ENCODE measurements around the gene LDLRAD1. TPM values are rescaled to one million over a fixed set of nuclear protein-coding genes. Genes with fewer than 3 reads are reported as not detected.

LDLRAD1 gene
- total RNA-seq, 2 experiments from 2014 or later: not detected

DNA sequence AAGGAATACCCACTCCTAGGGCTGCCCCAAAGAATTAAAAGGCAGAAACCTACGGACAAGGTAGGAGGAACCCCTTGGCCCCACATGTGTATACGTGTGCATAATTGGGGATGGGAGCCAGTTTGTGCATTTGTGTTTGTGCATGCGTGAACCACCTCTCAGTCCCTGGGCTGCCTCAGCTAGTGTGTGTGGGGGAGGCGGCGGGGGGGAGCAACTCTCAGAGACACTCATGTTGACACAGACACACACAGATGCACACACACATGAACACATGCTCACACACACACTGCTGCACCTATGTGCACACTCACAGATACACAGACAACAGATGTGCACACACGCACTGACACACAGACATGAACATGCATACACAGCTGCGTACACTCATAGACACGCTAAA, 5.1 kb downstream of the LDLRAD1 start:
- Mint-ChIP-seq H3K9me3 (no peaks in the 10 kb centered on the region), H3K36me3 (ENCODE audit: low read depth) (no peaks in the 10 kb centered on the region), H3K27me3 (peaks cover 2% of the 10 kb centered on the region), H3K27ac (no peak overlapping the region), H3K4me3 (no peak overlapping the region), H3K4me1 (ENCODE audit: low read depth) (no peaks in the 10 kb centered on the region)
- ATAC-seq: no peak
- ChIA-PET POLR2A (no interaction called here), CTCF (interaction anchor here (1.4 kb wide), 1 partner anchor 152 kb away, joined by 4 read pairs; no protein-coding TSS in a partner anchor)
- DNase-seq: no peak
- intact Hi-C loops (cut with micrococcal nuclease): no loop called here
- no peak for TF ChIP-seq CTCF (IDR thresholded peaks at IDR 0.05)

DNA sequence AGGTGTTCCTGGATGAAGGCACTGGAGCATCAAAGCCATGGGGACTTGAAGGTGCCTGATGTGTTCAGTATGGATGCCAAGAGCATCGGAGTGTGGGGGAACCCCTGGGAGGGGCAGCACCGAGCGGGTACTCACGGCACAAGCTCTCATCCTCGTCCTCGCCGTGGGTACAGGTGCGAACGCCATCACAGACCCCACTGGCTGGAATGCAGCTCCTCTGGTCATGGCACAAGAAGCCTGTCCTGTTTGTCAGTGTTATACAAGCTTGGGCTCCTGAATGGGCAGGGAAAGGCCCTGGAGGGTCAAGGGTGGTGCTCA, 6.0 kb downstream of the LDLRAD1 start:
- Mint-ChIP-seq H3K4me1 (ENCODE audit: low read depth) (no peaks in the 10 kb centered on the region), H3K27ac (no peak overlapping the region), H3K9me3 (no peaks in the 10 kb centered on the region), H3K4me3 (no peak overlapping the region), H3K36me3 (ENCODE audit: low read depth) (no peaks in the 10 kb centered on the region), H3K27me3 (peaks cover 2% of the 10 kb centered on the region)
- intact Hi-C loops (cut with micrococcal nuclease): no loop called here
- no peak for TF ChIP-seq CTCF (IDR thresholded peaks at IDR 0.05)
- ChIA-PET CTCF (interaction anchor here (1.4 kb wide), 1 partner anchor 151 kb away, joined by 4 read pairs; no protein-coding TSS in a partner anchor), POLR2A (no interaction called here)
- DNase-seq: no peak
- no peak for ATAC-seq

GRCh38 chr1:54011316-54012007, 6.5 kb downstream of the LDLRAD1 start:
- ATAC-seq: no peak
- H3K4me3 Mint-ChIP-seq: no peak overlapping the region
- no peaks in the 10 kb centered on the region for H3K9me3 Mint-ChIP-seq
- TF ChIP-seq CTCF (IDR thresholded peaks at IDR 0.05): no peak
- intact Hi-C loops (cut with micrococcal nuclease): no loop called here
- no peak for DNase-seq
- no peak overlapping the region for H3K27ac Mint-ChIP-seq
- ChIA-PET CTCF (no interaction called here), POLR2A (no interaction called here)
- peaks cover 2% of the 10 kb centered on the region for H3K27me3 Mint-ChIP-seq
- no peaks in the 10 kb centered on the region for H3K36me3 Mint-ChIP-seq (ENCODE audit: low read depth)
- no peaks in the 10 kb centered on the region for H3K4me1 Mint-ChIP-seq (ENCODE audit: low read depth)

- H3K9me3 Mint-ChIP-seq: no peaks in the 10 kb centered on the region
- H3K4me3 Mint-ChIP-seq: no peak overlapping the region
- no peaks in the 10 kb centered on the region for H3K4me1 Mint-ChIP-seq (ENCODE audit: low read depth)
- ChIA-PET CTCF (interaction anchor here (1.3 kb wide), 1 partner anchor 150 kb away, joined by 3 read pairs; no protein-coding TSS in a partner anchor), POLR2A (no interaction called here)
- no peaks in the 10 kb centered on the region for H3K36me3 Mint-ChIP-seq (ENCODE audit: low read depth)
- intact Hi-C loops (cut with micrococcal nuclease): no loop called here
- DNase-seq (no peak), ATAC-seq (no peak)
- peaks cover 2% of the 10 kb centered on the region for H3K27me3 Mint-ChIP-seq
- TF ChIP-seq CTCF (IDR thresholded peaks at IDR 0.05): no peak
- H3K27ac Mint-ChIP-seq: no peak overlapping the region
Measured at GRCh38 chr1:54010415-54011117, 7.4 kb downstream of the LDLRAD1 start.

DNA sequence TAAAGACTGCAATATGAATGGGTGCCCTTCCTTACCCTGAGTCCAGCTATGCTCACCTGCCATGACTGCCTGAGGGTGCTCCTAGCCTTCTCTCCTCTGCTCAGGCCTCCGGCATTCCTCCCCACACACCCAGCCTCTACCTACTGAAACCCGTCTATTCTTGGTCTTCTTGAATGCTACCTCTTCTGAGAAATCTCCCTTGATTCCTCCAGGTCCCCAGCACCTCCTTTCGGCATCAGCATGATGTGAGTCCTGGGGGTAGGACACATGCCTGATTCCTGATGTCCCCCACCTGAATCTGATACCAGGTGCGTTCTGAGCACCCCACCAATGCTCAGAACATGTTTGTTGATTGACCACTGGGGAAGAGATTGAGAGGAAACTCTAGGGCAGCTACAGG, 8.6 kb downstream of the LDLRAD1 start:
- DNase-seq: no peak
- Mint-ChIP-seq H3K9me3 (no peaks in the 10 kb centered on the region), H3K27ac (no peak overlapping the region), H3K4me1 (ENCODE audit: low read depth) (no peaks in the 10 kb centered on the region), H3K4me3 (no peak overlapping the region), H3K36me3 (ENCODE audit: low read depth) (no peaks in the 10 kb centered on the region), H3K27me3 (peaks cover 2% of the 10 kb centered on the region)
- ATAC-seq: no peak
- ChIA-PET CTCF (interaction anchor here (1.3 to 1.4 kb wide), 2 partner anchors 74 to 149 kb away, joined by 3 read pairs; no protein-coding TSS in a partner anchor), POLR2A (no interaction called here)
- no peak for TF ChIP-seq CTCF (IDR thresholded peaks at IDR 0.05)
- intact Hi-C loops (cut with micrococcal nuclease): no loop called here
